GM18873 (cell line): ENCODE data around the gene HOXC11.

Source experiments
- ATAC-seq: cut with Tn5 transposase; IDR thresholded peaks from one replicate; pipeline ENCODE4 v1.9.1; 2021; ENCODE audit warnings: mild to moderate bottlenecking, moderate library complexity, moderate number of reproducible peaks; ENCODE audit not compliant: unreplicated experiment, low FRiP score

Gene HOXC11

DNA sequence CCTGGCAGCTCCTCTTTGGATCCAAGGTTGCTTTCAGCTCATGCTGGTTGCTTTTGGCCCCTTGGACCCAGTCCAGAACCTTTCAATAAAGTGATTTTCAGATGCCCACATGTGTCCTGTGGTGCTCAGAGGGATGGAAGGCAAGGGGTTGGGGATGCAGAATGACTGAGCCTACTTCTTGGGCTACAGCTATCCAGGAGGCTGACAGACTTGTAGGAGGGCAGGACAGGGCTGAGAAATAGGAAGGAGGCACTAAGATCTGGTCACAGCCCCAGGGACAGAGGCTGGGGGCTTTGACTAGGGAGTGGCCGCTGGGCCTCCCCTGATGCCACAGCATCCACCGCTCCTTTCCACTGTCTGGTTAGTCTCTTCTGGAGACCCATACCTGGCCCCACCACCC is 1.2 kb upstream of the HOXC11 start:
- no peak for ATAC-seq

DNA sequence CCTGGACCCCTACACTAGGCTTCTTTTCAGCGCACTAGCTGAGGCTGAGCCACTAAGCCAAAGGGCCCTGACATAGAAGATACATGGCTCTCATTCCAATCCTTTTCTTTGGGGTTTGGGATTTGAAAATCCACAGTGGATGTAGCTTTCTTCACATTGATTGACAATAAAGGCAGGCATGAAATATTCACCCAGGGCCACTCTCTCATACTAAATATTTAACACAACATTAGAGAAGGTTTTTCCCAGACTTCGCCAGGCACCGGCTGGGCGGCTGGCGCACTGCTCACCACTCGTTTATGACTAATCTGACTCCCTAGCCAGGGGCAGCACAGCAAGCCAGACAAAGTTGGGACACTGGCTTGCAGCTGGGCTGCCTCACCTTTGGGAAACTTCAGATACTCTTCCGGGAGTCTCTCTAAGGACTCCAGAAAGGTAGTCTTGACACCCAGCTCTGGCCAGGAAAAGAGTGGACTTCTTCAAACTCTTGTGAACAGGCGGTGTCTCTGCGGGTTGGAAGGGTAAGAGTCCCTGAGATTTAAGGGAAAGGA is 699 bp upstream of the HOXC11 start:
- ATAC-seq, result no peak

DNA sequence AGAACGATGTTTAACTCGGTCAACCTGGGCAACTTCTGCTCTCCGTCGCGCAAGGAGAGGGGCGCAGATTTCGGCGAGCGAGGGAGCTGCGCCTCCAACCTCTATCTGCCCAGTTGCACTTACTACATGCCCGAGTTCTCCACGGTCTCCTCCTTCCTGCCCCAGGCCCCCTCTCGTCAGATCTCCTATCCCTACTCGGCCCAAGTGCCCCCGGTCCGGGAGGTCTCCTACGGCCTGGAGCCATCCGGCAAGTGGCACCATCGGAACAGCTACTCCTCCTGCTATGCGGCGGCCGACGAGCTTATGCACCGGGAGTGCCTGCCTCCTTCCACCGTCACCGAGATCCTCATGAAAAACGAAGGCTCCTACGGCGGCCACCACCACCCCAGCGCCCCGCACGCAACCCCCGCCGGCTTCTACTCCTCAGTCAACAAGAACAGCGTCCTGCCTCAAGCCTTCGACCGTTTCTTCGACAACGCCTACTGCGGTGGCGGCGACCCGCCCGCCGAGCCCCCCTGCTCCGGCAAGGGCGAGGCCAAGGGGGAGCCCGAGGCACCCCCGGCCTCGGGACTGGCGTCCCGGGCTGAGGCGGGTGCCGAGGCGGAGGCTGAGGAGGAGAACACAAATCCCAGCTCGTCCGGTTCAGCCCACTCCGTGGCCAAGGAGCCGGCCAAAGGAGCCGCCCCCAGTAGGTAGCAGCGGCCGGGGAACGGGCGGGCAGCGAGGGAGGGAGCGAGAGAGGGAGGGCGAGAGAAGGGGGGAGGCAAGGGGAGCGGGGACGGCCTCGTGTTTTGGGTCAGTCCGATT is 513 bp downstream of the HOXC11 start:
- ATAC-seq, result no peak

DNA sequence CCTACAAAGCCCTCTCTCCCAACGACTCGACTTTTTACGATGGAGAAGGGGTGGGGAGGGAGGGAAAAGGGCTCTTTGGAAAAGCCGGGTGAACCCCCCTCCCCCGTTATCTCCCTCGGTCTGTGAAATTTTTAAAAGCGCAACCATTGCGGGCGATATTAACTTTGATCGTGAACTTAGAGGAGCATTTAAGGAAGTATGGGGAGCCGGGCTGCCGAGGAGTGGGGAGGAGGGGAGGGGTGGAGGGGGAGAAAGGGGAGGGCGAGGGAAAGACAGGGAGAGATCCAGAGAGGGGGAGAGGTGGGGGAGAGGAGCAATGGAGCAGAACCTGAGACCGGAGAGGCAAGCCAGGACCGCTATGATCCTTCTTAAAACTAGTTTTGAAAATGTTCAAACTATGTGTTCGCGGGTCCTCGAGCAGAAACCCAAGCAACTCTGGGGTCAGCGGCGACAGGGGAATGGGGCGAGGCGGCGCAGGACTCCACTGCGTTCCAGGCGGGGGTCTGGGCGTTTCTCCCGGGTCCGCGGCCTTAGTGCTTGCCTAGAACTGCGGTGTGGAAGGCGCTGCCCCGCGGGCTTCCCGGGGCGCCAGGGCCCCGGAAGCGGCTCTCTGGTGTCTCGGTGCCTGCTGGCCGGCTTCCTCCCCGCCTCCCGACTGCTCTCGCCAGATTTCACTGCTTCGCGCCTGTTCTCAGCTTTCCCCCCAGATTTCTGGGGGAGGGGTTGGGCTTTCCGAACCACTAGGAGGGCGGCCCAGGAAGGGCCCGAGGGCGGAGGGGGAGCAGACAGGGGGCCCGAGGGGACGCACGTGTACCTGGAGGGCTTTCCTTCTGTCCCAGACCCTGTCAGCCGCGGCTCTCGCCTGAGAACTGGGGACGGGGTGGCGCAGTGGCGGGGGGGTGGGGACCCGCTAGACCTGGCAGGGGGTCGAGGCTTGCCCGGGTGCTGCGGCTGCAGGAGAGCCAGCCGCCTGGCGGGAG is 1.4 kb downstream of the HOXC11 start, which contains the start of gene HOTAIR:
Gene HOTAIR (minus strand): TSS at position 871 of the 980 bp plus-strand sequence.
- ATAC-seq, result no peak

DNA sequence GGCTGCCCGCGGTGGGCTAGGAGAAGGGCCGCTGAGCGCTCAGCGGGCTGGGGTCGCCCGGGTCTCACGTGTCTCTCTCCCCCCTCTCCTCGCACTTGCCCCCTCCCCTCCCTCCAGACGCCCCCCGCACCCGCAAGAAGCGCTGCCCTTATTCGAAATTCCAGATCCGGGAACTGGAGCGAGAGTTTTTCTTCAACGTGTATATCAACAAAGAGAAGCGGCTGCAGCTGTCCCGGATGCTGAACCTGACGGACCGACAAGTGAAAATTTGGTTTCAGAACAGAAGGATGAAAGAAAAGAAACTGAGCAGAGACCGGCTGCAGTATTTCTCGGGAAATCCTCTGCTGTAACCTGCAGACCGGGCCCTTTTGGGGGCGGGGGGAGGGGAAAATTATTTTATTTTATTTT is 2.1 kb downstream of the HOXC11 start:
- ATAC-seq, result no peak

DNA sequence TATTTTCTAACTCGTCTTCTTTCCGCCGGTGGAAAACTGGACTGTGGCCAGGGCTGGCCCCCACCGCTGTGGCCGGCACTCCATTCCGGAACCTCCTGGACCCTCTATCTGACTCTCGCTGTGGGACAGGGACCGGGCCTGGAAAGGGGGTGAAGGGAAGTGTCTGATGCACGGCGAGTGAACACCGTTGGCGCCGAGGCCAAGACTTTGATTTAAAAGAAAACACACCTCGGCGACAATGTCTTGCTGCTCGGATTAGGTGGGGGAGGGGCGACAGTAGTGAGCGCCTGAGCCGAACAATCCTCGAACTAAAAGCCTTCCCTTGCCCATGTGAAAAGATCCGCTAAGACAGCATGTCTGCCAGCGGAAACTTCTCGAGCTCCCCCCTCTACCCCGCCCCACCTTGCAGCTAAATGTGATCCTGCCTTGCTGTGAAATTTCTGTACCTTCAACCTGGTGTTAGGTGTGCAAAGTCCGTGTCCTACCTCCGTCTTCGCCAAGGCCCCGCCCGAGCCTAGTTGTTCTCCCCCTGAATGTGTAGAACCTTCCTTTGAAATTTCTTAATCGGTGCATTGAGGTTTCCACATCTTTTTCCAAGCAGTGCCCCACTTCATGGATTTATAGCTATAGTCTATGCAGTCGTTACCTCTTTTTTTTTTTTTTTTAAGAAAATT is 2.7 kb downstream of the HOXC11 start:
- ATAC-seq, result no peak

DNA sequence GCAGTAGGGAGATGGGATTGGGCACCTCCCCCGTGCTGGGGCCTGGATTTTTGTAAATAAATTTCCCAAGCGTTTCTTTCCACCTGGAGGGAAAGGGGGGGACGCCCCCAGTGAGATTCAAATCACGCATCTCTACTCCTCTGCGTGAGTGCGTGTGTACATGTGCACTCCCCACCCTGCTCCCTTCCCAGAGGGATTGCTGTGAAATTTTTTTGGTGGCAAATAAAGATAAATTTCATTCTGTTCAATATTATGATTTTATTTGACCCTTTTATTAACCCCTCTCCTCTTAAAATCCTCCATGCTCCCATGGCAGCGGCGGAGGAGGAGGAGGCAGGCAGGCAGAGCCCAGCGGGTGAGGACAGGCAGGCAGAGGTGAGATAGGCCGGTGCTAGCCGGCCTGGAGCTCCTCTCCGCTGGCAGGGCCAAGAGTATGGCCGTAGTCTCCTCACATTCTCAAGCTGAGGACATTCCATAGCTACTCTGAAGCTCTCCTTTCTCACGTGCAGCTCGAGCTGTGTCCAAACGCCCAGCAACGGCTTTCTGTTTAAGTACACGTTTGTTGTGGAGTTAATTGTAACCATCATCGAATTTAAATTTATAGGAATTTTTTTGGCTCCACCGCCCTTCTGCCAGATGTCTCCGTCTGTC is 3.4 kb downstream of the HOXC11 start:
- ATAC-seq, result no peak

DNA sequence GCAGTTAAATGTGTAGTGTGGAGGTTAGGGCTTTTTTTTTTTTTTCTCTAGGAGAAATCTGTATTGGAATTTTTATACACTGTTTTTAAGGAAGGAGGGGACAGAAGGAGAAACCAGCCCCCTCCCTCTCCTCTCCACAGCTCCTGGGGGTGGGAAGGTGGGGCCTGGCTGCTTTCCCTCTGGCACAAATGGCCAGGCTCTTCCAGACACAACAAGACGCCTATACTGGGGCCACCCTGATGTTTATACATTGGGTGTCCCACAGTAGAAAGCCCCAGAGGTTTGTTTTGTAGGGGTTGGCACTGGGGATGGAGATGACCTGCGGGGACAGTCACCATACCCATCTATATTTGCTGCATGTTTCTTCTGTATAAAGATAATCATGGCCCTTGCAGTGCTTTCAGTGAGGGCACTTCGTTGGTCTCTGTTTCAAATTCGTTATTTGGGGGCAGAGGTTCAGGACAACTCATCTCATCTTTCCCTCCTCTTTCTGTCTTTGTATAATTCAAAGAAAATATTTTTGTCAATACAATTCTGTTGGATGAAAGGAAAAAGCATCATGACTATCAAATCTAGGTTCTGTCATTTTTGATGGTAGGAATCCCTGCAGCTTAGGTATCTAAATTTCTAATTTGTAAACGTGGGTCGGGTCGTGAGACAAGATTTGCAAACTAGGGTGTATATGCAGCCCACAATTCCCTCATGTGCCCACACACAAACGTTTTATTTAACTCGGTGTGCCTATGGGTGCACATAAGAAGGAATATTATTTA is 4.1 kb downstream of the HOXC11 start:
- ATAC-seq, result no peak

DNA sequence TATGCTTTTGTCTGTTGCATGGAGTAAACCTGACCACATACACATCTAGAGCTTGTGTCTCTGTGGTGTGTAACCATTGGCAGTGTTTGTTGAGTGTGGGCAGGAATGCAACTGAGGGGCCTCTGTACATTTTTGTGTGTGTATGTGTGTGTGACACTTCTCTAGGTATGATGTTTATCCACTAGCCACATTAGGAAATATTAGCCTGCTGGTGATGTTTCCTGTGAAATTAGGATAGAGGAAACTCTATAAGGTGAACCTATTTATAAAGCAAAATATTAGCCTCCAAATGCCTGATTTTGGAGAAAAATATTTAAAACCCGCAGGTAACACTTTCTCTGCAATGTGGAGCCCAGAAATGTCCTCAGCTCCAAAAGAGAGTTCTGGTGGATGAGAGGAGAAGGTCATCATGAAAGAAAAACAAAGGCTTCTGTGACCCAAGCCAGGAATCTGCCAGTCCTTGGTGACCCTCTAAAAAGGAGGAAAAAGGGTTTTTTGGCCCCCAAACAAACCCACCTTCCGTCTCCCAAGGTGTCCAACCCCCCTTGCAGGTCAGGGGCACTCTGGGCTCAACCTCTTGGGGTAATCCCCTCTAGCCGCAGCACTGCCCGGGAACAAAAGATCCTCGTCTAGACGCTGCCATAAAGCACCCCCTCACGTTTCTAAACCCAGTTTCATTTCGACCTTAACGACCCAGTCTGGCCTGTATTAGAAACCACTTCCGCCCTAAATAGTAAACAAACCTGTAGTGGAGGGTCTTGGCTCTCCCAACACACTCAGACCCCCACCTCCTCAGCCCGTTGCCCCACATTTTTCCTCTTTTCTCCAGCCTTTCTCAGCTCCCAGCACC is 4.9 kb downstream of the HOXC11 start:
- ATAC-seq, result no peak

DNA sequence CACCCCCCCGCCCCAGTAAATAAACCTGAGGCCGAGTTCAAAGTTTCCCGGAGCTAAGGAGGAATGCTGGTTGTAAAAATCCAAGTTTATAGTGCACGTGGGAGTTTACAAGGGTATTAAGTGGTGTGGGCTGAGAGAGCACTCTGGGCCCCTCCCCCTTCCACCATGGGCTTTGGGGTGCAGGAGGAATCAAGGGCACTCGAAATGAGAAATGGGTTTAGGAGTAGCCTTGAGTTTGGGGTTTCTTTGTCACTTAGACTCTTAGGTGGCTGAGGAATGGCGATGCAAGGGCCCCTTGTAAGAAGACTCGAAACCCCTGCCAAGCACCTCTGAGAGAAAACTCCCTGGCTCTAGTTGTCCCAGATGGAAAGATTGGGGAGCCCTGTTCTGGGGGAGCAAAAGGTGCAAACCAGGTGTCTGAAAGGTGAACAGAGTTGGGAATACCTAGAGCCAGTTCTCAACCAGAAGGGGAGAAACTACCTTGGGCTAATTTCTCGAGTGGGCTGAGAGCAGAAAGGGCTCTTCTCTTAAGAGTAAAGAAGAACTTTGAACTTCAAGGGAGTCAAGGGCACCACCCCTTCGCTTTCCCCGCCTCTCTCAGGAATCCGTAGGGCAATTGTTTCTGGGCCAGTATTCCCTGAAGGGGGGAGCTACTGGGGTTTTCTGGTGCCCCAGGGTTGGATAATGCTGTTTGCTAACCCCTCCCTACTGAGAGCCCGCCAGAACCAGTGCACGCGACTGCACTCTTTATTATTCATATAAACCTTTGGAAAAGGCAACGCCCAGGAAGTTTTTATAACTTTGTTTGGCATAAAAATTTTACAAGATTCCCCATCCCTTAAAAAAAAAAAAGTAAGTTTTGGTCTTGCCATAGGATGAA is 5.8 kb downstream of the HOXC11 start:
- ATAC-seq, result no peak

DNA sequence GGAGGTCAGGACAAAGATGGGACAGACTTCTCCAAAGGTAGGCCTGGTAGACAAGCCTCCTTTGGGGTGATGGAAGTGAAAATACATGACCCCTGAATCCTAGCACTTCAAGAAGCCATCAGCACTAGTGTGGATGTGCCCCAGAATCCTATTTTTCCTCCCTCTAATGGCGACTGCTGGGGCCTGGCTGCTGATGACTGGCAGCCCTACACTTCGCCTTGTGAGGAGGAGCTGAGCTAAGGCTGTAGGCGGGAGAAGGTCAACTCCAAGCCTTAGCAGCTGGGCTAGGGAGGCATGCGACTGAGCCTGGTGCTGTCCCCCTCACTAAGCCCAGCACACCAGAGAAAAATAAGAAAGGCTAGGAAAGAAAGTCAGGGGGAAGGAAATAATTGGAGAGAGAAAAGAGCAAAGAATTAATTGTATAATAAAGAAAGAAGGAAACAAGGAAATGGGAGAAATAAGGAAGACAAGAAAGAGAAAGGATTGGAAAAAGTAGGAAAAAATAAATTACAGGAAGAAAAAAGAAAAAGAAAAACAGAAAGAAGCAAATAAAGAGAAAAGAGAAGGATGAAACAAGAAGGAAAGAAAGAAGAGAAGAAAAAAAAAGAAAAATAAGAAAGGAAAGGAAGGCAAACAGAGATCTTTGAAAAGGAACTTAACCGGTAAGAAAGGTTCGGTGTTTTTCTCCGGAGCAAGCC is 7.3 kb downstream of the HOXC11 start:
- ATAC-seq, result no peak

DNA sequence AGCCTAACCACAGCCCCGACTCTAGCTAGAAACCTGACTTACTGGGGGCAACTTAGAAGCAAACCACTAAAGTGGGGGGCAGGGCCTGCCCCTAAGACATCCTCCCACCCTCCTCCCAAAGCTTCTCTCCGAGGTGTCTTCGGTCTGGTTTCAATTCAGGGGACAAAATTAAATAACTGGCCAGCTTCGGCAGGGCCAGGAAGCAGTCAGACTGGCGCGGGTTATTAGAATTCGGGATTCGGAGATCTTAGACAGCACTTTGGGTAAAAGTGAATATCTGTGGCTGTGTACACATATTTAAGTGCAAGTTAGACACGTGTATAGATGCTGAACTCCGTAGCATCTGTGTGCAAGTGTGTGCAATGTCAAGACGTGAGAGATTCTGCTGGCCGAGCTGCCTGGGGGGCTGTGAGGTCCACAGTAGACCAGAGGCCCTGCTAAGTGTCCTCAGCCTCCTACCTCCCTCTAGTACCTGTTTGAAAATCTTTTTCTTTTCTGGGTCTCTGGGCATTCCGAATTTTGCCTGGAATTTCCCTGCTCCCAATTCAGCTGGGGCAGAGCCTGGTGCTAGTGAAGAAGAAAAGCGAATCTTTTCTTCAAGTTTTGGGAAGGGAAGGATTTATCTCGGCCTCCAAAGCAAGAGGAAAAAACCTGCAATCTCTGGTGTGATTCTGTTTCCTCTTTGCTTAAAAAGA is 8.0 kb downstream of the HOXC11 start:
- no peak for ATAC-seq

DNA sequence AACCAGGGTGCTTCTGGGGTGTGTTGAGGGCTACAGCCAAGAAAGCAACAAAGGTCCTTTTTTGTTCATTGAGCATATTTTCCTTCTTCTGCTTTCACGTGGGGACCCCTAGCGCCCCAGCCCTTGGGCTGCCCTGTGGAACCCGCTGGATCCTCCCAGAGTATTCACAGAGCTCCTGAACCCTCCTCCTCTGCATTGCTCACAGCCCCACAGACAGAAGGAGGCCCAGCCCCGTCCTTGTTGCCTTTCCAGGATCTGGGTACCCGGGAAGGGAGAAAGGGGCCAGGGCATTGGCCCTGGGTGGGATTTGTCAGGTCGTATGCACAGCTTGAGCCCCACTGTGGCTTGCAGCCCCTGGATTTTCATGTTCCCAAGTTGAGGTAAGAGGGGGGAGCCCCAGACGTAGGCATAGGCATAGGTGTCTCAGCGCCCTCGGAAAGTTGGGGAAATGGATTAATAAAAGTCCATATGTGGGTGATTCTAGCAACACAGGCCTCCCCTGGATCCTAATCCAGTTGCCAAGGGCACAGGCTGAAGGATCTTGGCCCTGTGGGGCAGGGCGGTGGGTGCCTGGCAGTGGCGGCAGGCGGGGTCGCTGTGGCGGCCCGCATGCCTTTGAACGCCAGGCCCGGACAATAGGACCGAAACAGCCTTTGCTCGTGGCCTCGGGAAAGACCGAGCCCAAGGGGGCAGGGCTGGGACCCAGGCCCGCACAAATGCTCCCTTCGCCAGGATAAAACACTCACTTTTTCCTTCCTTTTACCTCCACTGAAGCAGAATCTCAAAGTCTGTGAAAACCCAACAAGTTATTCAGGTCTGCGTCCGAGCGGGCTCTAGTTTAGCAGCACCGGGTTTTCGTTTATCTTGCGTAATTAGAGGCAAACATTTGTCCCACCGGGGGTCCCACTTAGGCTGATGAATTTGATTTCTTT is 9.0 kb downstream of the HOXC11 start:
- ATAC-seq, result no peak

DNA sequence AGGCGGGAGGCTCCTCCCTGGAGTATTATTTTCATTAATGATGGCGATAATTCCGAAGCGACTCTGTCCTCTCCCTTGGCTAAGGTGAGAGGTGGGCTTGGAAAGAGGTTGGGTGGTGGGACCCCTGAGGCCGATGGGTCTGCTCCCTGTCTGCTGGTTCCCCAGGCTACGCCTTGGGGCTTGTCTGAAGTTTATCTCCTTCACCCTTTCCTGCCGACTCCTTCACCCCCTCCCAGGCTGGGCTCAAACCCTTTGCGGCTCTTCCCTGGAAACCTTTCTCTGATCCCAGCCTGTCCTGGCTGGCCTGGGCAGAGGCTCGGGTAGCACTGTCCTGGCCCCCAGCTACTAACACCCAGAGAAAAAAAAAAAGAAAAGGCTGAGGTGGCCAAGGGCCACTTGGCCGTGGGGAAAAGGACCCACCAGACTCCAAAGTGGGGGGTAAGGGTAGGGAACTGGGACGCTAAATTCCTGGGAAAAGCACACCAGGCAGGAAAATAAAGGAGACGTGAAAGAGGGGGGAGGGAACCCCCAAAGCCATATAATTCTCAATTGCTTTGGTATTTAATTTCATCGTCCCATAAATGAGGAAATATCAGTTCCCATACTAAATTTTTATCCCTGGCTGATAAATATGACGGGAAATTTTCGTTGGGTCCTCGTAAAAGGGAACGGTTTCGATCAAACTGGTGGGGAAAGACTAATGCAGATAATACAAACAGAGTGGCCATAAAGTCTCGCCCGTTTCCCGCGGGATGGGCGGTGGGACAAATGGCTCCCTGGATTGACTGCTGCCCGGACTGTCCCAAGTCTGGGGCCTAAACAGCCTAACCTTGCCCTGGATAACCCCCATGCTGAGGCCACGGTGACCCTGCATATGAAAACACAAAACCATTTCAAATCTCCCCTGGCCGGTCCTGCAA is 10.0 kb downstream of the HOXC11 start:
- no peak for ATAC-seq
